Neural progenitor cell (in vitro differentiated cells): ENCODE data around the gene FLRT2.

ENCODE experiments used
- CTCF ChIP-seq: fragments of 200-600 bp; sonication (generic); IDR thresholded peaks from 2 replicates; pipeline ENCODE4 v1.5.1; 2017; ENCODE audit warnings: antibody characterized with exemption, mild to moderate bottlenecking
- EZH2phosphoT487 ChIP-seq: fragments of 200-600 bp; sonication (generic); IDR thresholded peaks from 2 replicates; pipeline ENCODE4 v1.6.1; 2017; ENCODE audit warnings: antibody characterized with exemption

GRCh38 chr14:85572011-85572410 lies 42.1 kb downstream of the FLRT2 start:
- TF ChIP-seq CTCF (no peak), EZH2phosphoT487 (no peak)
